Uterus (tissue), 2 donors: ENCODE measurements around the gene JARID2.

Experiments
- CTCF ChIP-seq, 4 experiments: fragments of 200-600 bp in 2 of 4; fragments of 450-650 bp in 2 of 4; sonication (generic) in 2 of 4; IDR thresholded peaks; one replicate each; pipeline ENCODE4 v1.5.1; 2016 to 2019; ENCODE audit warnings: antibody characterized with exemption in 4 of 4, mild to moderate bottlenecking in 2 of 4, moderate library complexity in 1 of 4
- POLR2A ChIP-seq, 2 donors: fragments of 450-650 bp; IDR thresholded peaks; one replicate each; pipeline ENCODE4 v1.6.1; 2016; ENCODE audit warnings: antibody characterized with exemption in 2 of 2, mild to moderate bottlenecking in 1 of 2, moderate library complexity in 1 of 2

- TF ChIP-seq POLR2A (IDR thresholded peaks at IDR 0.05) (no peak), CTCF (IDR thresholded peaks at IDR 0.05) (no peak)
Observed at GRCh38 chr6:15316754-15317153, 70.9 kb downstream of the JARID2 start.
